Panc1 (cell line): Measurements from ENCODE around the gene ANK3. TPM values are rescaled to one million over a fixed set of nuclear protein-coding genes. Genes with fewer than 3 reads are reported as not detected.

ENCODE experiments used
- ATAC-seq: fragments of 200-7000 bp; cut with Tn5 transposase; 2 replicates; pipeline ENCODE4 v1.9.1; 2020; ENCODE audit warnings: mild to moderate bottlenecking, moderate library complexity
- BruUV-seq: library from RNA; stranded (reverse); fragments of 400-500 nt; replicated peaks from 2 replicates; lab custom pipeline; 2021; lab: Mats Ljungman, UMichigan
- CTCF ChIA-PET: fragments of 300-600 bp; sonication (Branson Sonifier 250); formaldehyde crosslinking; loops from one replicate; lab custom pipeline; 2022; ENCODE audit warnings: antibody characterized with exemption; lab: Charles Lee
- POLR2A ChIA-PET: fragments of 300-600 bp; sonication (Branson Sonifier 250); formaldehyde crosslinking; loops from one replicate; lab custom pipeline; 2022; ENCODE audit warnings: antibody characterized with exemption; lab: Charles Lee
- DNase-seq: peaks from one replicate; pipeline ENCODE4 v3.0.0-alpha.2; 2010; ENCODE audit warnings: low read depth, low spot score
- H3K27ac ChIP-seq: 2 replicates; pipeline ENCODE4 v1.5.1; 2011; ENCODE audit warnings: mild to moderate bottlenecking, low read length, inconsistent platforms
- H3K27me3 ChIP-seq: fragments of 200-500 bp; sonication (Bioruptor generic); 2 replicates; pipeline ENCODE4 v1.6.0; 2014; ENCODE audit warnings: low read length, inconsistent platforms; ENCODE audit not compliant: control insufficient read depth, insufficient read depth
- H3K36me3 ChIP-seq: fragments of 200-500 bp; sonication (Bioruptor generic); 2 replicates; pipeline ENCODE4 v1.5.1; 2014; ENCODE audit warnings: inconsistent platforms, mild to moderate bottlenecking, low read length, moderate library complexity; ENCODE audit not compliant: control insufficient read depth, insufficient read depth
- H3K4me1 ChIP-seq: 2 replicates; pipeline ENCODE4 v1.5.1; 2011; ENCODE audit warnings: inconsistent platforms, mild to moderate bottlenecking, low read length, moderate library complexity; ENCODE audit not compliant: control insufficient read depth, insufficient read depth
- H3K4me3 ChIP-seq, 2 experiments: 2 replicates each; pipeline ENCODE4 v1.5.1; 2011 to 2012; ENCODE audit warnings: low read depth in 2 of 2, low read length in 2 of 2, mild to moderate bottlenecking in 2 of 2, inconsistent platforms in 1 of 2, moderate library complexity in 1 of 2
- H3K9me3 ChIP-seq: fragments of 200-500 bp; sonication (Bioruptor generic); 2 replicates; pipeline ENCODE4 v1.5.1; 2014; ENCODE audit warnings: low read depth, mild to moderate bottlenecking, inconsistent platforms, low read length, moderate library complexity; ENCODE audit not compliant: control insufficient read depth, insufficient read depth
- CTCF ChIP-seq: fragments of 450-650 bp; IDR thresholded peaks from 2 replicates; pipeline ENCODE4 v1.5.1; 2017; ENCODE audit warnings: mild to moderate bottlenecking
- POLR2AphosphoS5 ChIP-seq: IDR thresholded peaks from 2 replicates; pipeline ENCODE4 v1.6.1; 2012; ENCODE audit warnings: mild to moderate bottlenecking, low read depth, low read length, moderate library complexity
- SIN3A ChIP-seq: IDR thresholded peaks from 2 replicates; pipeline ENCODE4 v1.6.1; 2012; ENCODE audit warnings: low read depth, mild to moderate bottlenecking, low read length, moderate library complexity, borderline replicate concordance; ENCODE audit not compliant: insufficient read depth
- TCF7L2 ChIP-seq: IDR thresholded peaks from 2 replicates; pipeline ENCODE4 v1.6.1; 2011; ENCODE audit warnings: mild to moderate bottlenecking, low read depth, low read length, inconsistent platforms
- in situ Hi-C: cut with HindIII; loops from 2 replicates; pipeline ENCODE4 v1.10.0; 2016; ENCODE audit warnings: low sequenced_read_pairs, low pct_unique_long_range_greater_than_20kb
- intact Hi-C: fragments of 100-400 bp; cut with micrococcal nuclease; formaldehyde crosslinking; loops from one replicate; pipeline ENCODE4 v1.10.0; 2022; ENCODE audit not compliant: unreplicated experiment
- total RNA-seq: library from RNA; stranded (reverse); gene quantifications from one replicate; pipeline ENCODE4 v1.2.1, GENCODE V29; 2021; ENCODE audit not compliant: unreplicated experiment
- TF ChIP-seq, protein P1 (sequence below), 2 experiments: IDR thresholded peaks; 2 replicates each; pipeline ENCODE4 v1.6.1; 2011 to 2012; ENCODE audit warnings: low read depth in 2 of 2, control low read depth in 1 of 2, low read length in 1 of 2, mild to moderate bottlenecking in 1 of 2, moderate library complexity in 1 of 2; ENCODE audit not compliant: insufficient read depth in 1 of 2

The ANK3 gene
- total RNA-seq, 1 experiment from 2014 or later, result 2.5 TPM

GRCh38 chr10:60277656-60278055 is 112.0 kb downstream of the ANK3 start:
- TF ChIP-seq SIN3A (no peak), TCF7L2 (no peak), POLR2AphosphoS5 (no peak), CTCF (no peak)
- TF ChIP-seq, protein P1, sequence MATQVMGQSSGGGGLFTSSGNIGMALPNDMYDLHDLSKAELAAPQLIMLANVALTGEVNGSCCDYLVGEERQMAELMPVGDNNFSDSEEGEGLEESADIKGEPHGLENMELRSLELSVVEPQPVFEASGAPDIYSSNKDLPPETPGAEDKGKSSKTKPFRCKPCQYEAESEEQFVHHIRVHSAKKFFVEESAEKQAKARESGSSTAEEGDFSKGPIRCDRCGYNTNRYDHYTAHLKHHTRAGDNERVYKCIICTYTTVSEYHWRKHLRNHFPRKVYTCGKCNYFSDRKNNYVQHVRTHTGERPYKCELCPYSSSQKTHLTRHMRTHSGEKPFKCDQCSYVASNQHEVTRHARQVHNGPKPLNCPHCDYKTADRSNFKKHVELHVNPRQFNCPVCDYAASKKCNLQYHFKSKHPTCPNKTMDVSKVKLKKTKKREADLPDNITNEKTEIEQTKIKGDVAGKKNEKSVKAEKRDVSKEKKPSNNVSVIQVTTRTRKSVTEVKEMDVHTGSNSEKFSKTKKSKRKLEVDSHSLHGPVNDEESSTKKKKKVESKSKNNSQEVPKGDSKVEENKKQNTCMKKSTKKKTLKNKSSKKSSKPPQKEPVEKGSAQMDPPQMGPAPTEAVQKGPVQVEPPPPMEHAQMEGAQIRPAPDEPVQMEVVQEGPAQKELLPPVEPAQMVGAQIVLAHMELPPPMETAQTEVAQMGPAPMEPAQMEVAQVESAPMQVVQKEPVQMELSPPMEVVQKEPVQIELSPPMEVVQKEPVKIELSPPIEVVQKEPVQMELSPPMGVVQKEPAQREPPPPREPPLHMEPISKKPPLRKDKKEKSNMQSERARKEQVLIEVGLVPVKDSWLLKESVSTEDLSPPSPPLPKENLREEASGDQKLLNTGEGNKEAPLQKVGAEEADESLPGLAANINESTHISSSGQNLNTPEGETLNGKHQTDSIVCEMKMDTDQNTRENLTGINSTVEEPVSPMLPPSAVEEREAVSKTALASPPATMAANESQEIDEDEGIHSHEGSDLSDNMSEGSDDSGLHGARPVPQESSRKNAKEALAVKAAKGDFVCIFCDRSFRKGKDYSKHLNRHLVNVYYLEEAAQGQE (IDR thresholded peaks at IDR 0.05; ENCODE audit: insufficient read depth in 1 of 2, low read depth in 2 of 2, low read length in 1 of 2), result no peak
- no TSS peak for BruUV-seq
- DNase-seq (no peak), ATAC-seq (no peak)
- POLR2A ChIA-PET, result no interaction called here
- Histone ChIP-seq H3K36me3 (no peaks in the 10 kb centered on the region), H3K9me3 (no peaks in the 10 kb centered on the region), H3K4me3 (no peak overlapping the region), H3K27me3 (no peaks in the 10 kb centered on the region; the same call in 1 of the 2 replicates), H3K27ac (no peak overlapping the region), H3K4me1 (no peaks in the 10 kb centered on the region)
- intact Hi-C loops, result no loop called here
- CTCF ChIA-PET, result no interaction called here
- in situ Hi-C loops, result no loop called here

- no TSS peak for BruUV-seq
- no peaks in the 10 kb centered on the region for H3K4me1 ChIP-seq
- DNase-seq, result no peak
- intact Hi-C loops, result no loop called here
- H3K9me3 ChIP-seq, result no peaks in the 10 kb centered on the region
- no peaks in the 10 kb centered on the region for H3K36me3 ChIP-seq
- no peak for ATAC-seq
- no peak overlapping the region for H3K27ac ChIP-seq
- in situ Hi-C loops, result no loop called here
- TF ChIP-seq TCF7L2 (no peak), CTCF (no peak), POLR2AphosphoS5 (no peak), SIN3A (no peak)
- TF ChIP-seq, protein P1 (IDR thresholded peaks at IDR 0.05; ENCODE audit: insufficient read depth in 1 of 2, low read depth in 2 of 2, low read length in 1 of 2), result no peak
- no peaks in the 10 kb centered on the region; the same call in 1 of the 2 replicates for H3K27me3 ChIP-seq
- no peak overlapping the region for H3K4me3 ChIP-seq
- POLR2A ChIA-PET, result no interaction called here
- CTCF ChIA-PET, result no interaction called here
These were observed 113.4 kb downstream of the ANK3 start for GRCh38 chr10:60276232-60276631.
